PFSK-1 (cell line): ENCODE measurements around the gene HOXA2.

Source experiments
- POLR2AphosphoS5 ChIP-seq: IDR thresholded peaks from 2 replicates; pipeline ENCODE4 v1.6.1; 2012; ENCODE audit warnings: low read depth, mild to moderate bottlenecking, control low read depth, low read length, moderate library complexity
- TAF1 ChIP-seq: IDR thresholded peaks from 2 replicates; pipeline ENCODE4 v1.6.1; 2012; ENCODE audit warnings: low read length, control low read depth, borderline replicate concordance; ENCODE audit not compliant: insufficient read depth

DNA sequence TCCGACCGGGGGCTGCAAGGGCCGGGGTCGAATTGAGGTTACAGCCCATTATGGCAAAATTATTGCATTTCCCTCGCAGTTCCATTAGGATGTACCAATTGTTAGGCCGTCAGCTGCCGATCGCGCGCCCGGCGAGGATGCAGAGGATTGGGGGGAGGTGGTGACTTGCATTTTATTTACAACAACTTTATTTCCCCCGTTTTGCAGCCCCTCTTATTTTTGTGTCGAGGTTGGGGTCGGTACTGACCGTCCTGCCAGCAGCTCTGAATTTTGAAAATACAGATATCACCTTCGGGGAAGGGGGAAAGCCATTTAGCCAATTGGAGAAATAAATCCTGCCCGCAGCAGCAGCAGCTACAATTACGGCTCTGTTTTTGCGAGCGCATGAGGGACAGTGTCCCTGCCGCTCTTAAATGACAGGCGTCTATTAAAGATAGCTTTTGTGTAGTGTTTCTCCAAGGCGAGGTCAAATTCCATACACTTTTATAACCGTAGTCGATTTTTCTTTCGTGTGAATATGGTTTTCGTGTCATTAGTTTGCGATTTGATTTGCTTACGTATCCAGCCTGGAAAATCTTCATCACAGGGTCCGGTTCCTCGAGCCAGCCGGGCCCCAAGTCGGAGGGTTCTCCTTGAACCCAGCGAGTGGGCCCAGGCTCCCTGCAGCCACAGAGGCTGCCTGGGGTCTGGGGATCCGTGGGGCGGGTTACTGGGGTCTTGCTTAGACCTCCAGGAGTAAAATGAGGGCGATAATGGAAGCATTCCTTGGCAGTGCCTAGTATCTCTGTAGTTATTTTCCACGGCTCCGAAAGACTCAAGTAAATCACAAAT, 41.7 kb upstream of the HOXA2 start:
- TF ChIP-seq POLR2AphosphoS5: no peak
- TF ChIP-seq TAF1: no peak
